HG03066 (cell line): ENCODE data around the gene RNF19B.
A peak's percentile ranks its signal among the peaks of the same experiment; 100 is the strongest.
"Not testable (repeated sequence)": the region's sequence is repeated elsewhere in the genome, so short reads cannot be mapped to it uniquely, and the experiment has no call there.

Experiments used
- ATAC-seq: cut with Tn5 transposase; IDR thresholded peaks from one replicate; pipeline ENCODE4 v1.9.1; 2021; ENCODE audit warnings: low read depth; ENCODE audit not compliant: unreplicated experiment

RNF19B gene

GRCh38 chr1:32964461-32965250 lies at the start of gene RNF19B:
Gene RNF19B, minus strand, starts transcription at chr1:32964809. Its CDS starts 124 bp downstream, at chr1:32964685.
- peak; percentile 73 for ATAC-seq

GRCh38 chr1:33013791-33014190 lies 49.2 kb upstream of the RNF19B start:
- no peak for ATAC-seq

- ATAC-seq = no peak
Measured at GRCh38 chr1:33012165-33012564, 47.6 kb upstream of the RNF19B start.

- no peak for ATAC-seq
Measured at GRCh38 chr1:33010932-33011731, 46.5 kb upstream of the RNF19B start.

GRCh38 chr1:33009561-33009960 lies 45.0 kb upstream of the RNF19B start:
- no peak for ATAC-seq

GRCh38 chr1:33008051-33008914 lies 43.7 kb upstream of the RNF19B start:
- ATAC-seq = no peak

- ATAC-seq = no peak
Measured at GRCh38 chr1:33007190-33008050, 42.8 kb upstream of the RNF19B start.

- ATAC-seq = no peak
Measured at GRCh38 chr1:33005838-33006421, 41.3 kb upstream of the RNF19B start.

GRCh38 chr1:33005117-33005837 lies 40.7 kb upstream of the RNF19B start:
- ATAC-seq = no peak

- no peak for ATAC-seq
Measured at GRCh38 chr1:33004613-33005012, 40.0 kb upstream of the RNF19B start.

- ATAC-seq = no peak
Measured at GRCh38 chr1:33003657-33004056, 39.0 kb upstream of the RNF19B start.

- ATAC-seq = no peak
Measured at GRCh38 chr1:33002006-33002405, 37.4 kb upstream of the RNF19B start.

- no peak for ATAC-seq
Measured at GRCh38 chr1:33001282-33001681, 36.7 kb upstream of the RNF19B start.

- ATAC-seq = no peak
Measured at GRCh38 chr1:33000427-33001026, 35.9 kb upstream of the RNF19B start.

GRCh38 chr1:32998997-32999396 lies 34.4 kb upstream of the RNF19B start:
- no peak for ATAC-seq

GRCh38 chr1:32998064-32998463 lies 33.5 kb upstream of the RNF19B start:
- ATAC-seq = no peak

GRCh38 chr1:32997381-32997891 lies 32.8 kb upstream of the RNF19B start:
- ATAC-seq = no peak

- ATAC-seq = not testable (repeated sequence)
Measured at GRCh38 chr1:32993324-32993636, 28.7 kb upstream of the RNF19B start.
